H1 (cell line): ENCODE data around the gene HOOK1. TPM values are rescaled to one million over a fixed set of nuclear protein-coding genes. Genes with fewer than 3 reads are reported as not detected.
A peak's percentile ranks its signal among the peaks of the same experiment; 100 is the strongest.

Experiments used
- CTCF ChIA-PET: fragments of 300-600 bp; sonication (Branson Sonifier 250); formaldehyde crosslinking; loops from one replicate; lab custom pipeline; 2021; ENCODE audit not compliant: partially characterized antibody; lab: Charles Lee
- POLR2A ChIA-PET: fragments of 300-600 bp; sonication (Branson Sonifier 250); formaldehyde crosslinking; loops from one replicate; lab custom pipeline; 2021; ENCODE audit warnings: inconsistent platforms; ENCODE audit not compliant: partially characterized antibody; lab: Charles Lee
- DNase-seq, 2 experiments: peaks; one replicate each; pipeline versions ENCODE4 v3.0.0 to v3.0.0-alpha.2; 2010 to 2022; ENCODE audit warnings: low spot score in 2 of 2, low read depth in 1 of 2, mixed read lengths in 1 of 2
- FAIRE-seq: peaks from 2 replicates; lab custom pipeline; 2011; peaks lifted over from hg19 to GRCh38; lab: Jason Lieb, UNC
- H2AFZ ChIP-seq: 2 replicates; pipeline ENCODE4 v1.8.1; 2012; ENCODE audit warnings: low read length, inconsistent platforms
- H2AK5ac ChIP-seq: 2 replicates; pipeline ENCODE4 v1.6.1; 2013; ENCODE audit warnings: low read depth, low read length
- H2BK120ac ChIP-seq: replicated peaks from 2 replicates; pipeline ENCODE3; 2013; ENCODE audit warnings: low read depth, low read length, inconsistent platforms
- H2BK12ac ChIP-seq: 2 replicates; pipeline ENCODE4 v1.6.1; 2013; ENCODE audit warnings: low read depth, low read length
- H2BK15ac ChIP-seq: 2 replicates; pipeline ENCODE4 v1.6.1; 2013; ENCODE audit warnings: low read length
- H2BK20ac ChIP-seq: 2 replicates; pipeline ENCODE4 v1.6.1; 2013; ENCODE audit warnings: low read length
- H2BK5ac ChIP-seq: 2 replicates; pipeline ENCODE4 v1.6.1; 2013; ENCODE audit warnings: low read depth, low read length
- H3K14ac ChIP-seq: 2 replicates; pipeline ENCODE4 v1.6.1; 2013; ENCODE audit warnings: inconsistent platforms; ENCODE audit not compliant: insufficient read length
- H3K18ac ChIP-seq: 2 replicates; pipeline ENCODE4 v1.6.1; 2013; ENCODE audit warnings: low read length; ENCODE audit errors: extremely low read depth
- H3K23ac ChIP-seq: 2 replicates; pipeline ENCODE4 v1.6.1; 2013; ENCODE audit warnings: inconsistent platforms; ENCODE audit not compliant: insufficient read length
- H3K23me2 ChIP-seq: 2 replicates; pipeline ENCODE4 v1.6.1; 2013; ENCODE audit warnings: low read depth, low read length
- H3K27ac ChIP-seq: 2 replicates; pipeline ENCODE4 v1.6.1; 2011; ENCODE audit warnings: low read depth, low read length, inconsistent platforms
- H3K27me3 ChIP-seq, 4 experiments: replicated peaks in 1 of 4; 1 replicate in 1 of 4; 2 replicates in 3 of 4; pipeline versions ENCODE4 v1.6.1 to v1.8.1; 2011 to 2013; ENCODE audit warnings: low read length in 3 of 4, mild to moderate bottlenecking in 3 of 4, inconsistent platforms in 2 of 4, mixed read lengths in 2 of 4, moderate library complexity in 1 of 4; ENCODE audit not compliant: control insufficient read depth in 3 of 4, insufficient read depth in 3 of 4; ENCODE audit errors: extremely low read depth in 1 of 4
- H3K36me3 ChIP-seq, 4 experiments: 2 replicates each; pipeline versions ENCODE4 v1.6.1 to v1.8.1; 2011 to 2013; ENCODE audit warnings: mild to moderate bottlenecking in 4 of 4, low read length in 3 of 4, moderate library complexity in 2 of 4, control low read depth in 1 of 4, inconsistent platforms in 1 of 4; ENCODE audit not compliant: insufficient read depth in 4 of 4, control insufficient read depth in 2 of 4
- H3K4ac ChIP-seq: replicated peaks from 2 replicates; pipeline ENCODE3; 2013; ENCODE audit warnings: low read length, low read depth, mixed read lengths, inconsistent platforms; ENCODE audit not compliant: insufficient read length
- H3K4me1 ChIP-seq, 4 experiments: replicated peaks in 1 of 4; 1 replicate in 1 of 4; 2 replicates in 3 of 4; pipeline versions ENCODE4 v1.6.1 to v1.8.1; 2011 to 2013; ENCODE audit warnings: low read length in 3 of 4, inconsistent platforms in 2 of 4, mixed read lengths in 1 of 4; ENCODE audit not compliant: insufficient read depth in 4 of 4, control insufficient read depth in 3 of 4
- H3K4me2 ChIP-seq, 2 experiments: 2 replicates each; pipeline versions ENCODE4 v1.6.1 to v1.8.1; 2011 to 2013; ENCODE audit warnings: low read depth in 2 of 2, low read length in 2 of 2, control low read depth in 1 of 2, inconsistent platforms in 1 of 2, mild to moderate bottlenecking in 1 of 2; ENCODE audit not compliant: insufficient read depth in 1 of 2
- H3K4me3 ChIP-seq, 4 experiments: fragments of 200-600, 300-600 bp in 1 of 4; sonication (generic), shearing (Covaris generic), sonication (Bioruptor Twin) in 1 of 4; 2 replicates each; pipeline versions ENCODE4 v1.5.1 to v1.8.1; 2011 to 2016; ENCODE audit warnings: low read length in 4 of 4, low read depth in 3 of 4, control low read depth in 2 of 4, inconsistent platforms in 2 of 4, mild to moderate bottlenecking in 2 of 4, mixed read lengths in 1 of 4, moderate library complexity in 1 of 4; ENCODE audit not compliant: insufficient read depth in 2 of 4; ENCODE audit errors: extremely low read depth in 1 of 4
- H3K56ac ChIP-seq: replicated peaks from 2 replicates; pipeline ENCODE3; 2013; ENCODE audit warnings: low read depth, mild to moderate bottlenecking, mixed read lengths, low read length, inconsistent platforms; ENCODE audit not compliant: insufficient read length
- H3K79me1 ChIP-seq: 2 replicates; pipeline ENCODE4 v1.6.1; 2013; ENCODE audit warnings: low read depth, low read length, control low read depth
- H3K79me2 ChIP-seq, 2 experiments: 2 replicates each; pipeline versions ENCODE4 v1.6.1 to v1.8.1; 2012 to 2013; ENCODE audit warnings: low read length in 2 of 2, mild to moderate bottlenecking in 2 of 2, inconsistent platforms in 1 of 2; ENCODE audit not compliant: insufficient read depth in 2 of 2, control insufficient read depth in 1 of 2
- H3K9ac ChIP-seq, 4 experiments: replicated peaks in 1 of 4; 1 replicate in 1 of 4; 2 replicates in 3 of 4; pipeline versions ENCODE4 v1.6.1 to v1.8.1; 2011 to 2013; ENCODE audit warnings: low read depth in 3 of 4, low read length in 3 of 4, control low read depth in 2 of 4, mild to moderate bottlenecking in 2 of 4, moderate library complexity in 2 of 4, inconsistent platforms in 1 of 4; ENCODE audit errors: extremely low read depth in 1 of 4
- H3K9me3 ChIP-seq, 2 experiments: 2 replicates each; pipeline versions ENCODE4 v1.6.1 to v1.8.1; 2012 to 2013; ENCODE audit warnings: mild to moderate bottlenecking in 2 of 2, moderate library complexity in 2 of 2, control low read depth in 1 of 2, inconsistent platforms in 1 of 2, low read depth in 1 of 2, low read length in 1 of 2, mixed read lengths in 1 of 2; ENCODE audit not compliant: insufficient read depth in 2 of 2
- H4K20me1 ChIP-seq, 2 experiments: replicated peaks in 1 of 2; 2 replicates each; pipeline versions ENCODE3 to v1.8.1; 2011 to 2013; ENCODE audit warnings: inconsistent platforms in 2 of 2, low read length in 2 of 2, mild to moderate bottlenecking in 1 of 2; ENCODE audit not compliant: insufficient read depth in 2 of 2, control insufficient read depth in 1 of 2
- H4K5ac ChIP-seq: 2 replicates; pipeline ENCODE4 v1.6.1; 2013; ENCODE audit warnings: low read length, low read depth, mixed read lengths, inconsistent platforms; ENCODE audit not compliant: insufficient read length
- H4K8ac ChIP-seq: 2 replicates; pipeline ENCODE4 v1.8.0; 2013; ENCODE audit warnings: mild to moderate bottlenecking, moderate library complexity, low read length, inconsistent platforms; ENCODE audit not compliant: insufficient read depth; ENCODE audit errors: extremely low read depth
- H4K91ac ChIP-seq: replicated peaks from 2 replicates; pipeline ENCODE3; 2013; ENCODE audit warnings: low read length, mixed read lengths, inconsistent platforms; ENCODE audit not compliant: insufficient read length
- RXRA ChIP-seq: IDR thresholded peaks from 2 replicates; pipeline ENCODE4 v1.6.1; 2011; ENCODE audit warnings: low read depth, mild to moderate bottlenecking, low read length, moderate library complexity; ENCODE audit not compliant: insufficient read depth
- SRF ChIP-seq: IDR thresholded peaks from 2 replicates; pipeline ENCODE4 v1.6.1; 2011; ENCODE audit warnings: mild to moderate bottlenecking, low read depth, low read length, moderate library complexity
- SUZ12 ChIP-seq: fragments of 200-600 bp; sonication (generic); IDR thresholded peaks from 2 replicates; pipeline ENCODE4 v1.6.1; 2012; ENCODE audit warnings: mild to moderate bottlenecking, inconsistent platforms, low read length, moderate library complexity, mixed read lengths
- TCF12 ChIP-seq: IDR thresholded peaks from 2 replicates; pipeline ENCODE4 v1.6.1; 2011; ENCODE audit warnings: low read depth, mild to moderate bottlenecking, low read length
- ZNF274 ChIP-seq: IDR thresholded peaks from 2 replicates; pipeline ENCODE4 v1.7.0; 2012; ENCODE audit warnings: low read length, borderline replicate concordance; ENCODE audit errors: extremely low read depth
- WGBS, 2 experiments: shearing (Covaris generic) in 1 of 2; methylation state at CpG; one replicate each; pipeline versions ENCODE4 v1.1.6 to v1.1.7; 2013 to 2015; ENCODE audit warnings: low lambda C conversion rate in 2 of 2, mixed read lengths in 2 of 2, inconsistent platforms in 1 of 2, low coverage in 1 of 2, missing lambda C conversion rate in 1 of 2; ENCODE audit not compliant: insufficient replicate concordance in 2 of 2, insufficient coverage in 1 of 2, insufficient read length in 1 of 2; ENCODE audit errors: extremely low coverage in 1 of 2, missing lambda C conversion rate in 1 of 2; 5-methylcytosine and 5-hydroxymethylcytosine counted together
- polyA plus RNA-seq, 7 experiments: library from polyadenylated mRNA; depleted of rRNA in 3 of 7; stranded (reverse) in 5 of 7; unstranded in 2 of 7; fragments of >200 nt in 5 of 7; fragments of 200-250 nt in 2 of 7; gene quantifications; 1 replicate in 5 of 7; 2 replicates in 1 of 7; 4 replicates in 1 of 7; pipeline versions ENCODE4 v1.2.1 to v1.2.3, GENCODE V29; 2011 to 2013; ENCODE audit warnings: missing spikeins in 2 of 7, mixed read lengths in 2 of 7
- total RNA-seq: library from RNA; stranded (reverse); fragmentation: NEBNext Ultra II Directional; extraction: Animal tissue kit (Norgen Biotek cat#: 25700); gene quantifications from 2 replicates; pipeline ENCODE4 v1.2.1, GENCODE V29; 2021

HOOK1 gene
- total and polyA plus RNA-seq, 2 of the 8 experiments (the other 6 are each of a cell fraction or from before 2014, with no cell fraction given) = 5.6 to 34.5 TPM

DNA sequence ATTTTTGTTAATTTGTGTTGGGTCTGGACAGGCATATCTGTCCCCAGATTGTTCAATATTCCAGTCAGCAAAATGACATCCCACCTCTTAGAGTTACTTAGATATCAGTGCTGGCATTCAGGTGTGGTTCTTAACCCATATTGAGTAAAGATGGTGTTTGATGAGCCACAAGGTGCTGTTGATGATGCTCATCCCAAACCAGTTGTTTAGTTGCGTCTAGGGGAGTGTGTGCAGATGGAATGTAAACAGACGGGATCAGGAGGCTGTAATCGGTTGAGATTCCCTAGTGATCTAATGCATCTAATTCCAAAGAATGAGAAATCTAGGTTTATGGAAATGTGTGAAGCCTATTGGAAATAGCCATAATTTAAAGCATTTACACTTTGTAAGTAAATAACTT, 1.1 kb downstream of the HOOK1 start:
- no peak for FAIRE-seq
- Histone ChIP-seq H2BK15ac (no peak overlapping the region), H3K4me1 (peaks cover 0 to 14% (median 0%) of the 10 kb centered on the region in 4 experiments; a peak in 3 of 7 replicates), H3K9ac (no peak overlapping the region), H2BK5ac (no peak overlapping the region), H3K79me2 (peaks cover 0 to 54% of the 10 kb centered on the region in 2 experiments; a peak in 2 of 4 replicates), H3K79me1 (no peaks in the 10 kb centered on the region; the same call in 1 of the 2 replicates), H2AFZ (no peak overlapping the region), H4K8ac (no peak overlapping the region), H4K20me1 (no peaks in the 10 kb centered on the region), H2BK20ac (no peak overlapping the region), H3K56ac (no peak overlapping the region), H3K4me3 (peak overlapping the region; percentile 66 to 97 (median 74)), H3K36me3 (no peaks in the 10 kb centered on the region), H2AK5ac (no peak overlapping the region), H4K91ac (no peak overlapping the region), H3K27me3 (0 out of 7 replicates have a peak, but pooled peaks cover 0 to 2% (median 0%) of the 10 kb centered on the region in 4 experiments), H2BK120ac (no peak overlapping the region), H2BK12ac (no peak overlapping the region), H3K18ac (no peak overlapping the region), H3K23ac (no peak overlapping the region), H3K27ac (no peak overlapping the region), H3K23me2 (peaks cover 7% of the 10 kb centered on the region; the same call in 1 of the 2 replicates), H3K4ac (no peak overlapping the region), H3K4me2 (peak overlapping the region; percentile 69 to 97), H3K14ac (no peak overlapping the region), H4K5ac (no peak overlapping the region), H3K9me3 (no peaks in the 10 kb centered on the region)
- POLR2A ChIA-PET = no interaction called here
- TF ChIP-seq RXRA (no peak), TCF12 (no peak), ZNF274 (no peak), SRF (no peak), SUZ12 (no peak)
- WGBS, 2 experiments = 44% methylated on average over 3 of the region's 3 CpGs; no CpG with 5 or more reads in 1 of the 2 experiments
- CTCF ChIA-PET = no interaction called here
- DNase-seq = no peak
